HTR-8/SVneo (cell line): Measurements from ENCODE around the gene NAGK.
"Not testable (repeated sequence)": the region's sequence is repeated elsewhere in the genome, so short reads cannot be mapped to it uniquely, and the experiment has no call there.

Experiments used
- DNase-seq: peaks from one replicate; pipeline ENCODE4 v3.0.0; 2011; ENCODE audit warnings: low spot score, mixed read lengths; ENCODE audit not compliant: insufficient read length
- FAIRE-seq: peaks from 2 replicates; lab custom pipeline; 2011; peaks lifted over from hg19 to GRCh38; lab: Jason Lieb, UNC

Gene NAGK

GRCh38 chr2:71102981-71103681, 34.7 kb downstream of the NAGK start:
- DNase-seq (no peak), FAIRE-seq (no peak)

- no peak for DNase-seq
- FAIRE-seq = no peak
These were observed 35.4 kb downstream of the NAGK start for GRCh38 chr2:71103809-71104208.

GRCh38 chr2:71106463-71106862, 38.0 kb downstream of the NAGK start:
- FAIRE-seq, DNase-seq: not testable (repeated sequence)

GRCh38 chr2:71108091-71108490, 39.6 kb downstream of the NAGK start:
- DNase-seq (no peak), FAIRE-seq (no peak)

- no peak for FAIRE-seq
- DNase-seq = no peak
These were observed 45.4 kb downstream of the NAGK start for GRCh38 chr2:71113843-71114242.

GRCh38 chr2:71117063-71117462, 48.6 kb downstream of the NAGK start:
- FAIRE-seq (no peak), DNase-seq (no peak)

- FAIRE-seq (no peak), DNase-seq (no peak)
These were observed 51.7 kb downstream of the NAGK start for GRCh38 chr2:71120195-71120594.

- FAIRE-seq = no peak
These were observed 53.0 kb downstream of the NAGK start for GRCh38 chr2:71121479-71121878.

GRCh38 chr2:71122387-71123298, 54.2 kb downstream of the NAGK start:
- no peak for DNase-seq
- no peak for FAIRE-seq

More at GRCh38 chr2:71121479-71121878, 53.0 kb downstream of the NAGK start:
- DNase-seq = no peak

GRCh38 chr2:71125506-71126294, 57.3 kb downstream of the NAGK start:
- DNase-seq (no peak), FAIRE-seq (no peak)

GRCh38 chr2:71126957-71127356, 58.5 kb downstream of the NAGK start:
- DNase-seq (no peak), FAIRE-seq (no peak)
